HG03196 (cell line): ENCODE data around the gene SDR39U1.
A peak's percentile ranks its signal among the peaks of the same experiment; 100 is the strongest.

Experiments used
- ATAC-seq: cut with Tn5 transposase; IDR thresholded peaks from one replicate; pipeline ENCODE4 v1.9.1; 2021; ENCODE audit not compliant: unreplicated experiment

SDR39U1 gene

DNA sequence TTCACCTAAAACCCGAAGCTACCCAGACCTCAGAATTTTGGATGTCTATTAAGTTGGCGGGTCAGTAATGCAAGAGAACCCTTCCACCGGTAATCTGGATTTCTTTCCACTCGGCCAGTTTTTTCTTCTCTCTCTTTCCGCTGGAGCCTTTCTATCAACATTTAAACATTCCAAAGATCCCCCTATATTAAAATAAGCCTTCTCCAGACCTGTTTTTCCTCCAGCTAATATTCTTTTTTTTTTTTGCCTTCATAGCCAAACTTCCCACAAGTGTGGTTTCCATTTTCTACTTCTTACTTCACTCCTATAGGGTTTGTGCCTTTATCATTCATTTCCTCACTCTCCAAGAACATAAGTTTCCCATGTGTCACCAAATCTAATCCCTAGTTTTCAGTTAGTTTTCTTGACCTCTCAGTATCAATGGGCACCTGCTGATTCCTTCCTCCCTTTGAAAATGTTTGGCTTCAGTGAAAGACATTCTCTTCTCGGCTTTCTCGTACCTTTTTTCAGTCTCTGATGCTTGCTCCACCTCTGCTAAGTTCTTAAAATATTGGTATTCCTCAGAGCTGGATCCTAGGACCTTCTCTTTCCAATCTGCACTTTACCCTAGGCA is 583 bp upstream of the SDR39U1 start:
- no peak for ATAC-seq

DNA sequence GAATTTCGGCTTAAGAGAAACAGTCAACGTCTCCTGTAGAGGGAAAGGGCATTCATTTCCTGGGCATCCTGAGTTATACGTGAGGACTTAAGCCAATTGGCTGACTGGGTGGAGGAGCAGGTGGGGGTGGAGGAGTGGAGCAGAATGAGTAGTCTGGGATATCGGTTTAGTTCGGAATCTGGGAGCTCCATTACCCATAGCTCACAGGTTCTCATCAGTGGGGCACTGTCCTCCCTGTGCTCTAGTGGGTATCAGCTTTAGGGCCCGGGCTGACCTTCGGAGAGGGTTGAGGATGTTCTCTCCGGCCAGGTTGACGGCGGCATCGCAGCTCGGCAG is 704 bp downstream of the SDR39U1 start:
- ATAC-seq = peak; percentile 7

DNA sequence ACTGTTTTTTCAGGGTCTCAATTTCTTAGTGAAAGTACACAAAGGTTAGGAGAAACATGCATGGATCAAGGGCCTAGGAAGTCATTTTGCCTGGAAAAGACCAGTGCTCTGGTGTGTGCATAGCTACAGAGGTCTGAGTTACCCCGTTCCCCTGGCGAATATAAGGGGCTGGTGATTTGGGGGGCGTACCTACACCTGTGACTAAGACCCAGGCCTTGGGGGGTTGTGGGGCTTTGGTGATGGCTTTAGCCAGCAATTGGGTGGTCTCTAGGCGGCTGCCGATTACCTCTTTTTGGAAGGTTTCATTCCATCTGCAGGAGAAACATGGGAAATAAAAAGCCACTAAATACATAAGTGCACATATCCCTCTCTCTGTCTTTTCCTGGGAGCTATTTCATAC is 1.1 kb downstream of the SDR39U1 start:
- ATAC-seq = no peak

DNA sequence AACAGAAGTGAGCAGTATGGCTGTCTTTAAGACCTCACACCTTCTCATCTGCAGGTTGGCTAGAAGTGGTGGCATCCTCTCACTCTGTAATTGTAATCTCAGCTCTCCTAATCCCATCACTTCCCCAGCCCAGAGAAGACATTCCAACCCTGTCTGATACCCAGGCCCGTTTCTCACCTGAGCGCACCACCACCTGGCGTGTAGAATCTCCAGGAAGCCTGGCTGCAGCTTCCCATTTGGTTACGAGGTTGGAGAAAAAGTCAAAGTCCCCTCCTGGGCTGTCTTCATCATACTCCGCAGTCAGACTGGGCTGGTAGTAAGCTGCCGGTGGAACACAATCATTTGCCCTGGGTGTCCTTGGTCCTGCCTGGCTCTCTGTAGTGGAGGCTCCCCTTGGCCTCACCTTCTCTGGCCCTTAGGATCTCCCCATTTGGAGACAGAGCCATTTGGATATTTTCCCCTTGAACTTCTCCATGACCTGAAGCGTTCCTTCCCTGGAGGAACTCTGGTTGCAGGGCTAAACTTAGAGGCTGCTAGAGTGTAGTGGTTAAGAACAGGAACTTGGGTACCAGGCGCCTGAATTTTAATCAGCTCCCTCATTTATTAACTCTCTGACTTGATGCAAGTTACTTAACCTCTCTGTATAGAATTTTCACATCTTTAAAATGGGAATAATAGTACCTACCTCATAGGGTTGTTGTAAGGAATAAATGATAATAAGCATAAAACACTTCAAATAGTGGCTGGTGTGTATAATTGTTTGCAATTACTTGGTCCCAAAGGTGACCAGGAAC is 1.8 kb downstream of the SDR39U1 start:
- ATAC-seq = no peak

DNA sequence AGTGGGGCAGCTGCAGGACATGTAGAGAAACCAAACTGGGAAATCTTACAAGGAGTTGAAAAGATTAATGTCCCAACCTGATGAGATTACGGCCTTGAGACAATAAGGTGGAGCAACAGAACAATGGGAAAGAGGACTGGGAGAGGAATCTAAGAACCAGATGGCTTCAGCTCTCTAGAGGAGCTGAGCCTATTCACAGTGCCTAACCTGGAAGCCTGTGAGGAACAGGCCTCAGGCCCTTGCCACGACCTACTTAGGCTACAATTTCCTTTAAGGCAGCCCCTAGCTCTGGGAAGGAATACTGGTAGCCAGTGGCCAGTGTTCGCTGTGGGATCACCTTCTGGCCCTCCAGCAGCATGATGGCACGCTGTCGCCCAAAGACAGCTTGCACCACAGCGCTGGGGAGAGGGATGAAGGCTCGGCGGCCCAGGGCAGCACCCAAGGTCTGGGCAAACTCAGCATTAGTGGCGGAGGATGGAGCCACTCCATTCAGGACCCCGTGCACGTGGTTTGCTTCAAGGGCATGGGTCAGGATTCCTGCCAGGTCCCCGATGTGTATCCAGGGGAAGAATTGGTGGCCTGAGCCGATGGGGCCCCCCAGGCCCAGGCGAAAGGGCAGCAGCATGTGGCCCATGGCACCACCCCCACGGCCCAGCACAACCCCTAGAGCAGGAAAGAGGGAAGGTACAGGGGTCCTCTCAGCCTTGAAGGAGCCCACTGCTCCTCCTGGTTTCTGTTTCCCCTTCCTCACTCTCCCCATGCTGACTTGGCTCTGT is 2.6 kb downstream of the SDR39U1 start:
- no peak for ATAC-seq

DNA sequence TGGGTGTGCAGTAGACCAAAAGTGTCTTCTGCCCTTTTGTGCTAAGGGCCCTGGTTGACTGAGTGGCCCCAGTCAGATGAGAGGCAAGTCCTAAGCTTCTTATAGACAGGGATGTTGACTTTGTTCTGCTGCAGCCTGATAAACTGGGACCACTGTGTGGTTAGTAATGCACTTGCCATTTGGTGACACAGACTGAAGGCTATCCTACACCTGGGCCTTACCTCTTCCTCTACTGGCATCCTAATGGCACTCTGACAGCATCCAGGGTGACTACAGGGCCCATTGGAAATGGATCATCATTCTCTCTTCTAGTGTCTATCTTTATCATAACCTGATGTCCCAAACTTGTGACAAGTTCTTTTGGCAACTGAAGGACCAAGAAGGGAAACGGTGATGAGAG is 3.3 kb downstream of the SDR39U1 start:
- ATAC-seq = no peak

DNA sequence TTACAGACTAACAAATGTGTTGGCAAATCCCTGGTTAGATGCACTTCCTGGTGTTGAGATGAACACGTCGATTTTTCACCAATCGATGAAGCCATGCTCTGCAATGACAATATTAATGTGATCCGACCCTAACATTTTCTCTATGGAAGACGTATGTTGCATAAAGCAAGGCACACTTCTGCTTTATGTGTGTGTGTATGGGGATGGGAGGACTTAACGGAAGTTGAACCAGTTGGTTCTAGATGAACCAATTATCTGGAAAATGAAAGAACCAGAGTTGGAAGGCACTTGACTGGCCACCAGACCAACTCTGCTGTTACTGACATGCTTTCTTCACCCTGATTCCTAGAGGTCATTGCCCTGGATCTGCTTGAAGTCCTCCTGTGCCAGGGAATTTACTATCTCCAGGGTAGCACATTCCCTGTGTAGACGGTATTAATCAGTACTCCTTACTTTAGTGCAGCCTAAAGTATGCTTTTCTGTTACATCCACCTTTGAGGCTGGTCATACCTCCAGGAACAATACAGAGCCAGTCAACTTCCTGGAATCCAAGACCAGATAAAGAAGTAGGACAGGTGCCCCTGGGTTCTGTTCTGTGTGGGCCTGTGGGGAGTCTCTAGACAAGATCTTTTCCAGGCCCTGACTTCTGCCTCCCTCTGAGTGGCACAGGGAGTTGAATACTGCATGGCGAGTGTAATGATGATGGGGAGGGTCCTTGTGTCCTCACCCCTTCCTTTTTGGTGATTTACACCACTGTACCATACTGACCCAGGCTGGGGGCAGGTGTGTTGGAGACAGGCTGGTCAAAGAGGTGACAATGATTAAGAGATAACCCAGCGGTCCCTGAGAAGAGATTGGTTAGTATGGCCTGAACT is 4.1 kb downstream of the SDR39U1 start:
- ATAC-seq = no peak

DNA sequence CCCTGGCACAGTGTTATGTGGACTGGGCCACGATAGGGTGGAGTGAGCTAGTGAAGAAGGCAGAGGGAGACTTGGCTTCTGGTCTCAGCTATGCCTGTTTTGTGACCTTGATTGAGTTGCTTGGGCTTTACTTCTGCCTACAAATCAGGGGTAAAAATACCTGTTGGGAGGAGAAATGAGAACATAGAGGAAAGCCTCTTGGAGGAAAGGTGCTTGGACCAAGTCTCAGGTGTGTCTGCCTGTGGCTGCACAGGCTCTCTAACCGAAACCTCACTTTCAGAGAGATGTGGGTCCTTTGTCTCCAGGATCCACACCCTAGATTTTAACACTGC is 4.9 kb downstream of the SDR39U1 start:
- no peak for ATAC-seq

DNA sequence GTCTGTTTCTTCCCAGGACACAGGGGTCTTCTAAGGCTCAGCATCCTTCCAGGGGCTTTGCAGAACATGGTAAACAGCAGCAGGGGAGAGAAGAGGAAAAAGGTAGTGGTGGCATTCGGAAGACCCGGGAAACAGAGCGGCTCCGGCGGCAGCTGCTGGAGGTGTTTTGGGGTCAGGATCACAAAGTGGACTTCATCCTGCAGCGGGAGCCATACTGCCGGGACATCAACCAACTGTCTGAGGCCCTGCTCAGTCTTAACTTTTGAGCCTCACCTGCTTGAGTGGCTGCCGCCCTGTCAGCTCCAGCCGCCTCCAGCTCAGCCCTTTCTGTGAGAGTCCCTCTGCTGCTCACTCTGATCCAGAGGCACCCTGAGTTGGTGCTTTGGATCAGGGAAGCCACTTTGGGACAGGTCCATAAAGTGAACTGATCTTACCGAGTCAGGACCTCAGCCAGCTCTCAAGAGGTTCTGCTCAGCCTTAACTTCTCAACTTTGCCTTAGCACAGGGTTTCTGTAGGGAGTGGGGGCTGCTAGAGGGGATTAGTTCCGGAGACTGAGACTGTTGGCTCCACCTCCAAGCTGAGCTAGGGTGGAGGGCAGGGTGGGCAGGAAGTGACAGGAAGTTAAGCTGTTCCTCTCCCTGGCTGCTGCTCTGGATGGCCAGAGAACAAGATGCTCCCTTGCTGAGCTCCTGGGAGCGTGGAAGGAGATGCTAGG is 5.4 kb downstream of the SDR39U1 start:
- ATAC-seq = no peak

DNA sequence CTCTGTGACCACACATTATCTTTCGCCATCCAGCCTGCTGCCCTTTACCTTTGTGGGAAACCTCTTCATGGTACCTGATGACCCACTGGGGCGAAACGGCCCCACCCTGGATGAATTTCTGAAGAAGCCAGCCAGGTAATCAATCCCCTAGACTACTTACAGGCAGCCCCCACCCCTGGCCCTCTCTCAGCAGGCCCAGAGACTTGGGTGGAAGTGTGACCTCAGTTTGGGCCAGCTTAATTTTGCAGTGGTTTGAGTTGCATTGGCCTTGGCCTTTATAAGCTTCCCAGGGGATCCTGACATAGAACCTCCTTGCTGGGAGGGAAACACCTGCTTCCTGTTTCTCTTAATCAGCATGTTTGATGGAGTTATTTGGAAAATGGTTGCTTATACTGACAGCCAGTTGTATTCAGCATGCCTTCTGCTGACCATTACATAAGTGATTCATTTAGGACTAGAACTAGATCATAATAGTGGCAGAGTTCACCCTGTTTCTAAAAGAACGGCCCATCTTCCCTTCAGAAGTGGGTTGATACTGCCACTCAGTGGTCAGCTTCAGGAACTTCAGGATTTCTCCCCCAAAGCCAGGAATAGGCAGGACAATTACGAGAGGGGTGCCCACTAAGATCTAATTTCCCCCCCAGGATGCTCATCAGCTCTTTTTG is 6.1 kb downstream of the SDR39U1 start:
- ATAC-seq = no peak

DNA sequence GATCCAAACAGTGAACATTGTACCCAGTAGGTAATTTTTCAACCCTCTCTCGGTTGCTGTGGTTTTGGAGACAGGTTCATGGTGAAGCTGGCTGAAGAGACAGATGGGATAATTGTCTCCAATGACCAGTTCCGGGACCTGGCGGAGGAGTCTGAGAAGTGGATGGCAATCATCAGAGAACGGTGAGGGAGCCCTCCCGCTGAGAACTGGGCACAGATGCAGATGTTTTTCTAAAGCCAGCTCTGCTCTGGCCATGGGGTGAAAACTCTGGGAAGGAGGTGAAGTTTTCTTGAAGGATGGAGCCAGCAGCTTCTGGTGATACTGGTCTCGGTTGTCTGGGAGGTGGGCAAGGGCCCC is 6.6 kb downstream of the SDR39U1 start:
- ATAC-seq = no peak

DNA sequence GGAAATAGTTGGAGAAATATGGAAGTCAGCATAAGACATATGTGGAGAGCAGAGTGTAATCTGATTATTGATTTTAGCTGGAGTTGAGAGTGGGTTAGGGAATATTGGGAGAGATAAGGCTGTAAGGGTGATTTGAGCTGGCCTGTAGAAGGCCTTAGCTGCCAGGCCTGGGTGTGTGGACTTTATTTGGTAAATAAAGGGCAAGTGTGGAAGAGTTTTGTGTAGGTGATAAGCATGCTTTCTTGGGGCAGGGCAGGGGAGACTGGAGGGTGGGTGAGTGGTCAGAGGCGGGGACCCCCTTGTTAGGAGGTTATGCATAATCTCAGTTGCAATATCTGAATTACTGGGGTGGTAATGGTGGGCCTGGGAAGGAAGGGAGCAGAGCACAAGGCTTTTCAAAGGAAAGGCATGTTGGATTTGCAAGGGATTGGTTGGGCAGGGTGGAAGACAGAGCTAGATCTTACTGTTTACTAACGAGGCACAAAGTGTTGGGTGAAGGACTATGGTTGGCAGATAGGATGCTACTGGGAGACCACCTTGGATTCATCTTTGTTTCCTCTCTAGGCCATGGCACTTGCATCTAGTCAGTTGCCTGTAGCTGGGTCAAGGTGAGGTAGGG is 7.3 kb downstream of the SDR39U1 start:
- ATAC-seq = no peak

DNA sequence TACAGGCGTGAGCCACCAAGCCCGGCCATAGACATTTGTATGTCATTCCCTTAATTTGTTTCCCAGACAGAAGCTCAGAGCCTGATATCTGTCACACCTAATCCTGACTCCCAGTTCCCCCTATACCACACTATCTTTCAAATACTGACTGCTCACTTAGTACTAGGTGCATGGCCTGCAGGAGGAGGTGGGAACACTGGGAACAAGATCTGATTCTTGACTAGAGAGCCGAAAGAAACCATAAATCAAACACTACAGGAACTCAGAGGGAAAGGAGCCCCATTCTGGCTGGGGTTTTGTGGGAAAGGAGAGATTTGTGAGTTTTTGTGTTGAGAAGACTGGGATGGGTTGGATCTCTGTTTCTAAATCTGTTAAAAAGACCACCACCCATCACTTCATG is 7.9 kb downstream of the SDR39U1 start:
- ATAC-seq = no peak

DNA sequence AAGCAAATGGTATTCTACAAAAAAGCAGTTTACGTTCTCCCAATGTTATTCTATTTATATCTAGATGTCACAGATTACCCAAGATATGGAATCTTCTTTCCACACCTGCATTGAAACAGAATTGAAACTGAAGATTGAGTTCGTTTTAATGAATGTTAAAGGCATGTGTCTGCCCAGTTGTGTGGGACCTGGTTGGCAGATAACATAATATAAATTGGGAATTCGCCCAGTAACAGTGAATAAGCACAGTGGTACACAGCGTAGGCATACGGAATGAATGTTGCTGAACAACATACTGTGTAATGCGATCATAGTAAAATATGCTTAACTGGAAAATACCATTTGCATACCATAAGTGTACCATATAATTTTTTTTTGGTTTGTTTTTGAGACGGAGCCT is 8.5 kb downstream of the SDR39U1 start:
- ATAC-seq = no peak

DNA sequence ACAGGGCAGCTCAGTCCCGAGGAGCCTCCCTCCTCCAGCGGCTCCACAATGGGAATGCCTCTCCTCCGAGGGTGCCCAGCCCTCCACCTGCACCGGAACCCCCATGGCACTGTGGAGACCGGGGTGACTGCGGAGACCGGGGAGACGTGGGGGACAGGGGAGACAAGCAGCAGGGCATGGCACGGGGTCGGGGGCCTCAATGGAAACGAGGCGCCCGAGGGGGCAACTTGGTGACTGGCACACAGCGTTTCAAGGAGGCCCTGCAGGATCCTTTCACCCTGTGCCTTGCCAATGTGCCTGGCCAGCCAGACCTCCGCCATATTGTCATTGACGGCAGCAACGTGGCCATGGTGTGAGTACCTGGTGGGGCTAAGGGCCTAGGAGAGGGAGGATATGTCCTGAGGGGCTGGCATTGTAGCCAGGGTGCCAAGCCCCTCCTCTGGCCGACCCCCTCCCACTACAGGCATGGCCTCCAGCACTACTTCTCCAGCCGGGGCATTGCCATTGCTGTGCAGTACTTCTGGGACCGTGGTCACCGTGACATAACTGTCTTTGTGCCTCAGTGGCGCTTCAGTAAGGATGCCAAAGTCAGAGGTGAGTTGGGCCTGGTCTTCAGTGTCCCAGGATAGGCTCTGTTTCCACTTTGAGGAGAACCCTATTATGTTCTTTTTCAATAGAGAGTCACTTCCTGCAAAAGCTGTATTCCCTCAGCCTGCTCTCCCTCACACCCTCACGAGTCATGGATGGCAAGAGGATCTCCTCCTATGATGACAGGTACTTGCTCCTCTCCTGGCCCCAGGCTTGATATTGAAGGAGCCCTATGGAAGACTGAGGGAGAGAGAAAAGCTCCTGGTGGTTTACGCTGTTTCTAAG is 10.1 kb downstream of the SDR39U1 start:
- ATAC-seq = no peak

DNA sequence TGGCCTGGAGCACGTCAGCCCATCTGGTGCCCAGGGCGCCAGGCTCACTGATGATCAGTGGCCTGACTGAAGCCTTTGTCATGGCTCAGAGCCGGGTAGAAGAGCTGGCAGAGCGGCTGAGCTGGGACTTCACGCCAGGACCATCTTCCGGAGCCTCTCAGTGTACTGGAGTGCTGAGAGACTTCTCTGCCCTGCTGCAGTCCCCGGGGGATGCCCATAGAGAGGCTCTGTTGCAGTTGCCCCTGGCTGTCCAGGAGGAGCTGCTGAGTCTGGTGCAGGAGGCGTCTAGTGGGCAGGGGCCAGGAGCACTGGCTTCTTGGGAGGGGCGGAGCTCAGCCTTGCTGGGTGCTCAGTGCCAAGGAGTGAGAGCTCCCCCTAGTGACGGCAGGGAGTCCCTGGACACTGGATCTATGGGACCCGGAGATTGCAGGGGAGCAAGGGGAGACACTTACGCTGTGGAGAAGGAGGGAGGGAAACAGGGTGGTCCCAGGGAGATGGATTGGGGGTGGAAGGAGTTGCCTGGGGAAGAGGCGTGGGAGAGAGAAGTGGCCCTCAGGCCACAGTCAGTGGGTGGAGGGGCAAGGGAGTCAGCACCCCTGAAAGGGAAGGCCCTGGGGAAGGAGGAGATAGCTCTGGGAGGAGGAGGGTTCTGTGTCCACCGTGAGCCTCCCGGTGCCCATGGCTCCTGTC is 10.9 kb downstream of the SDR39U1 start:
- ATAC-seq = peak; percentile 37

DNA sequence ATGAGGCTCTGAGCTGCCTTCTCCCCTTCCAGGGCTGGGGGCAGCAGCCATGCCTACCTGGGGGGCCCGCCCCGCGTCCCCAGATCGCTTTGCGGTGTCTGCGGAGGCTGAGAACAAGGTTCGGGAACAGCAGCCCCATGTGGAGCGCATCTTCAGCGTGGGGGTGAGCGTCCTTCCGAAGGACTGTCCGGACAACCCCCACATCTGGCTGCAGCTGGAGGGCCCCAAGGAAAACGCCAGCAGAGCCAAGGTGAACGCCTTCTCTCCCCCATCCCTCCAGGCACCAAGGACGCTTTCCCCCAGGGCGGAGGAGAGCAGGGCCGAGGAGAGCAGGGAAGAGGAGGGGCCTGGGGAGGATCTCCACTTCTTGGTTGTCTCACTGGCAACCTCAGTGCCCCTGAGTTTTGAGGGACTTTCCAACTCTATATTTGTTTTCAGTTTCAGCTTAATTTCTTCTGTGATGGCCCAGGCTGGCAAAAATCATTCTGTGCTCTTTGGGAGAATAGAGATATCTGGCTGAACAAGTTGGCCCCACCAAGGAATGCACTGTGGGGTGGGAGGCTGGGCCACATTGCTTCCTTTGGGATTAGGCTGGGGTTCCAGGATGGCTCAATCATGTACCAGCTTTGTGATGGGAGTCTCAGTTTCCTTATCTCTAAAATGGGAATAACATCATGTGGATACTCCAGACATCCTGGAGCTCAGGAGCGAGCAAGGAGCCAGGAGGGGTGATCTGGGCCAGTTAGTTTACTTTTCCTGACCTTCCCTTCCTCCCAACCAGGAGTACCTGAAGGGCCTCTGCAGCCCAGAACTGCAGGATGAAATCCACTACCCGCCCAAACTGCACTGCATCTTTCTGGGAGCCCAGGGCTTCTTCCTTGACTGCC is 11.7 kb downstream of the SDR39U1 start:
- ATAC-seq = peak; percentile 43
